Neural progenitor cell (in vitro differentiated cells): ENCODE results near the gene HOXC9.
A peak's percentile ranks its signal among the peaks of the same experiment; 100 is the strongest.

Experiments used
- EZH2 ChIP-seq: fragments of 200-600 bp; sonication (generic); IDR thresholded peaks from 2 replicates; pipeline ENCODE4 v1.6.1; 2017; ENCODE audit warnings: antibody characterized with exemption, mild to moderate bottlenecking, moderate library complexity
- EZH2phosphoT487 ChIP-seq: fragments of 200-600 bp; sonication (generic); IDR thresholded peaks from 2 replicates; pipeline ENCODE4 v1.6.1; 2017; ENCODE audit warnings: antibody characterized with exemption
- TF ChIP-seq, protein P1 (sequence below): fragments of 200-600 bp; sonication (generic); IDR thresholded peaks from 2 replicates; pipeline ENCODE4 v1.5.1; 2017; ENCODE audit warnings: antibody characterized with exemption, mild to moderate bottlenecking

DNA sequence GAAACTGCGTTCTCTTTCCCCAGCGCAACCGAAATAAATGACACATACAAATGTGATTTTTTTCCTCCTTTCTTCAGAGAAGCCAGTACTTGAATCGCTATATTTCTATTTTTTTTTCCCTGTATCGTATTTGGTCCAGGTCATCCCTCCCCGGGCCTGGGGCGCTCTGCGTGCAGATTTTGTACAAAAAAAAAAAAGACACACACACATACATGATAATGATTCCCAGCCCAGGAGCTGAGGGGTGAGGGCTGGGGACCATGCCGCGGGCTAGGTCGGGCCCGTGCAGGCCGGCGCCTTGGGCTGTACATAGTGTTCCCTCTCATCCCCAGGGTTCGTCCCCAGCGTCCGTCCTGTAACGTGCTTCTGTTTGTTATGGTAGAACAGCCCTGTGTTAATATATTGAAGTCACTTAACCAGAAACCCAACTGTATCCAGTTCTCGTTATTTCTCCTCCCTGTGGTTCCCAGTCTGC is 3.0 kb downstream of the HOXC9 start:
- TF ChIP-seq, protein P1, sequence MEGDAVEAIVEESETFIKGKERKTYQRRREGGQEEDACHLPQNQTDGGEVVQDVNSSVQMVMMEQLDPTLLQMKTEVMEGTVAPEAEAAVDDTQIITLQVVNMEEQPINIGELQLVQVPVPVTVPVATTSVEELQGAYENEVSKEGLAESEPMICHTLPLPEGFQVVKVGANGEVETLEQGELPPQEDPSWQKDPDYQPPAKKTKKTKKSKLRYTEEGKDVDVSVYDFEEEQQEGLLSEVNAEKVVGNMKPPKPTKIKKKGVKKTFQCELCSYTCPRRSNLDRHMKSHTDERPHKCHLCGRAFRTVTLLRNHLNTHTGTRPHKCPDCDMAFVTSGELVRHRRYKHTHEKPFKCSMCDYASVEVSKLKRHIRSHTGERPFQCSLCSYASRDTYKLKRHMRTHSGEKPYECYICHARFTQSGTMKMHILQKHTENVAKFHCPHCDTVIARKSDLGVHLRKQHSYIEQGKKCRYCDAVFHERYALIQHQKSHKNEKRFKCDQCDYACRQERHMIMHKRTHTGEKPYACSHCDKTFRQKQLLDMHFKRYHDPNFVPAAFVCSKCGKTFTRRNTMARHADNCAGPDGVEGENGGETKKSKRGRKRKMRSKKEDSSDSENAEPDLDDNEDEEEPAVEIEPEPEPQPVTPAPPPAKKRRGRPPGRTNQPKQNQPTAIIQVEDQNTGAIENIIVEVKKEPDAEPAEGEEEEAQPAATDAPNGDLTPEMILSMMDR: no peak
- peak; percentile 78 for TF ChIP-seq EZH2
- peak; percentile 76 for TF ChIP-seq EZH2phosphoT487
